GM21529 (cell line): ENCODE data around the gene IKZF1.

ENCODE experiments used
- ATAC-seq: cut with Tn5 transposase; IDR thresholded peaks from one replicate; pipeline ENCODE4 v1.9.1; 2021; ENCODE audit not compliant: unreplicated experiment

Gene IKZF1

DNA sequence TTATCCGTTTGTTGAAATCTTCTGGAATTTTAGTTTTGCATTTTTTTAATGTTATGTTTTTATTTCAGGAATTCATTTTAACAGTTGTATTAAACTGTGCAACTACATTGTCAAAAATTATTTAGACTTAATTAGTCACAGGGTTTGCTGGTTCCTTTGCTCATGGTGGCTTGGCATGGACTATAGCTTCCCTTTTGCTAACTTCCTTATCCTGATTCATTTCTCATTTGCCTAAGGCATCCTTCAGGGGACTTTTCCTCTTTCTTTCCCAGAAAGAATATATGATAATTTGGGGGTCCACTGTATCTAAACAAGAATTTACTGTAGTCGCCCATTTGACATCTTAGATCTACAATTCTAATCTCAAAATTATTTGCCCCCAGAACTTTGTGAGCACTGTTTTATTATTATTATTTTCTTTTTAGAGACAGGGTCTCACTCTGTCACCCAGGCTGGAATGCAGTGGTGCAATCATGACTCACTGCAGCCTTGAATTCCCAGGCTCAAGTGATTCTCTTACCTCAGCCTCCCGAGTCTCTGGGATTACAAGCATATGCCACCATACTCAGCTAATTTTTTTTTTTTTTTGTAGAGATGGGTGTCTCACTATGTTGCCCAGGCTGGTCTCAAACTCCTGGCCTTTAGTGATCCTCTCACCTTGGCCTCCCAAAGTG, 131.8 kb downstream of the IKZF1 start:
- no peak for ATAC-seq

DNA sequence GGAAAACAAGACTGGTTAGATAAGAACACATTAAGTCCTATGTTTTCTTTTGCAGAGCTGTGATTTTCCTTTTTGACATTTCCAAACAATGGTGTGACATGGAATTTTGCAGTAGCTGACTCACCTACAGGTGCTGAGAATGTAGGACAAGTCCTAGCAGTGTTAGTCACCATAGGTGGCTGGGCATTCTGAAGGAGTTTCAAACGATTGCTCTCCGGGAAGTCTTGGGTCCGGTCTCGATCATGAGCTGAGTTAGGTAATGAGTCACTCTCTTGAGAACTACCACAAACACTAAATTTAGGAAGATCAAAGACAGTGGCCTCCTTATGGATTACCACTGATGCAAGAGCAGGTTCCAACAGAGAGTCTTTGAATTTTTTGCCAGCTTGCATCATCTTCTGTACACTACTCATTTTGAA, 142.0 kb downstream of the IKZF1 start:
- ATAC-seq: peak; percentile 48

DNA sequence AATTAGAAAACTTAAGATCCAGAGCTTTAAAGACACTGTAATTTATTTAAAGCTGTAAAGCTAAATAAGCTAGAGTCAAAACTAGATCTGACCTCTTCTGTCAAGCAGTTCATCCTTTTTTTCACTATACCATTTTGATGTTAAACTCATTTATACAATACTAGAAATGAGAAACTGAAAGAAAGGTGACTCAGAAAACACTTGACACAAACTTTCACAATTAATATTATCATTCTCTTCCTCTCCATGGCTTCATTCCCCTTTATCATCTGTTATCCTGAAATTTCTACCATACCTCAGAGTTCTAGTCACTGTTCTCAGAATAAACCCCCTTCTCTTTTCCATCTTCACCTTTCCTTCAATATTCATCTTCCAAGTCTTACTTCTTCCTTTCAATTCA, 144.3 kb downstream of the IKZF1 start:
- ATAC-seq: peak; percentile 27

DNA sequence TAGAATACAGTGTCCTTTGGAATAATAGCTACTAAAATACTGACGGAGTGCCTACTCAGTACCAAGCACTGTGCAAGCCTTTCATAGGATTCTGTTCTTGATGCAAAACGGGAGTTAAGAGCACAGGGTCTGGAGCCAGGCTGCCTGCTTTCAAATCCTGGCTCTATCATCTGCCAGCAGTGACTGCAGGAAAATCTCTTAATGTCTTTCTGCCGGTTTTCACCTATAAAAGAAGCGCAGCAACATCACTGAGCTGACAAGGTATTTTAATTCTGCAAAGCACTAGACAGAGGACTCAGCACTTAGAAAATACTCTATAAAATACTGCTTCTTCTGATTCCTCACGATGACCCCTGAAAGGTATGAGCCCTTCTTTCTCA, 145.0 kb downstream of the IKZF1 start:
- no peak for ATAC-seq

DNA sequence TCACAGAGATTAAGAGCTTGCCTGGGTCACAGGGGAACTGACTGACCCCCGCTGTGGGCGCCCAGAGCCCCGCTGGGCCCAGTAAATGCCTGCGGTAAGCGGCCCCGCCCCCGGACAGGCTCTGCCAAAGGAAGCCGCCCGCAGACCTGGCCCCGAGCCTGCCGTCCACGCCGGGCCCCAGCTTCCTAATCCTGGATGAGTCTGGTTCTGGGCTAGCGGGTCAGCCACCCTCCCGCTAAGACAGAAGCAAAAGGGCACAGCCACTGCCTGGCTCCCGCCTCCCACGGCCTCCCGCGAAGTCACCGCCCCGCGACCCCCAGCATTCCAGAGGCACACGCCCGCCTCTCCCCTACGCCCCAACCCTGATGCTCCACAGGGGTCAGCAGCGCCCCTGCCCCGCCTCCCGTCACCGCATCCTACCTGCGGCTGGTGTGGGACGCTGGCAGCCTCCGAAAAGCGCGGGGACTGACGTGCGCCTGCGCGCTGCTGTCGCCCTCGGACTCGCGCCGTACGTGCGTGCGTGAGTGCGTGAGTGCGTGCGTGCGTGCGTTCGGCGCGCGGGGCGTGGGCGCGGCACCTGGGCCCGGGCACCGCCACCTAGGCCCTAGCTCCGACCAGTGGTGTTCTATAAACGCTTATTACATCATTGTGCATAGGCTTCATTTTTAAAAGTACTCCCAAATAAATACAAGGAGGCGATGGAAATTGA, 145.5 kb downstream of the IKZF1 start, which contains the start of gene FIGNL1:
Gene FIGNL1 (minus strand): TSS at position 470 of the 709 bp plus-strand sequence. CDS start 3,063 bp downstream, outside the sequence.
- ATAC-seq: peak; percentile 82

DNA sequence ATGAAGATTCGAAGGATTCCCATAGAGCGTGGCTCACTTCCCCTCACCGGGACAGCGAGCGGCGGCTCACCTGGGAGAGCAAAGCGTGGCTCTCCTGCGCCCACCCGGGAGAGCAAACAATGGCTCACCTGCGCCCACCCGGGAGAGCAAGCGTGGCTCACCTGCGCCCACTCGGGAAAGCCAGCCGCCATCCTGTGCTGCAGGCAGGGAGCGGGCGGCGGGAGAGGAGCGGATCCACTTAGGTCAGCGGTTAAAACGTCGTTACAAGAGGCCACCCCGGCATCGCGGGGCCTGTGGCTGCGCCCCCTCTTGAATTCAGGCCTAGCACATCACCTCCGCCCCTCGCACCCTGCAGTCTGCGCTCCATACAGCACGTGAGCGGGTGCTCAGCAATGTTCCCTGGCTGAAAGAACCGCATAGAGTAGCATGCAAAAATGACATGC, 146.1 kb downstream of the IKZF1 start:
- ATAC-seq: peak; percentile 14
